ENCODE results near the gene NRXN3. TPM values are rescaled to one million over a fixed set of nuclear protein-coding genes. Genes with fewer than 3 reads are reported as not detected.

The NRXN3 gene
- total and polyA plus RNA-seq, 2 of the 13 experiments (the other 11 are each of a cell fraction or from before 2014, with no cell fraction given), result 0.03 TPM; not detected in 1

- no peaks in the 10 kb centered on the region for H3K9me3 ChIP-seq (ENCODE audit: low read length)
- FAIRE-seq, result no peak
- DNase-seq (ENCODE audit: low spot score), result no peak
- intact Hi-C loops (cut with micrococcal nuclease; ENCODE audit: unreplicated experiment) (no loop called here), in situ Hi-C loops (cut with HindIII; ENCODE audit: extremely low pct_ligation_motif_present, low pct_unique_long_range_greater_than_20kb) (loop anchor here (25.0 kb wide), 2 partner anchors 667 to 817 kb away; partner anchors contain the start of gene NRXN3)
- 19% methylated on average over 1 of the region's 1 CpG for WGBS (ENCODE audit: low lambda C conversion rate)
- H3K79me2 ChIP-seq (ENCODE audit: insufficient read depth, low read length), result no peaks in the 10 kb centered on the region
- no peaks in the 10 kb centered on the region for H3K27me3 ChIP-seq (ENCODE audit: control insufficient read depth in 1 of 2, insufficient read depth in 2 of 2, low read length in 2 of 2)
- no peak overlapping the region for H3K27ac ChIP-seq (ENCODE audit: extremely low read length, insufficient read depth, low read length)
- CTCF ChIA-PET (ENCODE audit: low intra/inter-chr PET ratio, low total read pairs), result no interaction called here
- ATAC-seq, result no peak
- no peaks in the 10 kb centered on the region for H3K36me3 ChIP-seq (replicated peaks in 1 of 2; ENCODE audit: control insufficient read depth in 1 of 2, insufficient read depth in 2 of 2, low read length in 2 of 2)
- POLR2A ChIA-PET, result no interaction called here
- no peaks in the 10 kb centered on the region for H3K4me1 ChIP-seq (ENCODE audit: insufficient read depth, low read length)
- TF ChIP-seq ZNF576 (CRISPR knock-in tag; IDR thresholded peaks at IDR 0.05), result no peak
- TF ChIP-seq CBX2 (IDR thresholded peaks at IDR 0.05; ENCODE audit: low read depth, low read length), result no peak
- TF ChIP-seq CBX2 (CRISPR knock-in tag; IDR thresholded peaks at IDR 0.05; ENCODE audit: low read depth), result no peak
- no peak for TF ChIP-seq RAD51 (IDR thresholded peaks at IDR 0.05; ENCODE audit: borderline replicate concordance)
- TF ChIP-seq KLF11 (CRISPR knock-in tag; IDR thresholded peaks at IDR 0.05), result no peak
- TF ChIP-seq CREB1 (IDR thresholded peaks at IDR 0.05), result no peak
- TF ChIP-seq CREB1 (CRISPR knock-in tag; IDR thresholded peaks at IDR 0.05), result no peak
- no peak for TF ChIP-seq ZBTB4 (CRISPR knock-in tag; IDR thresholded peaks at IDR 0.05; ENCODE audit: borderline replicate concordance)
- no peak for TF ChIP-seq ATF7-NPFF (CRISPR knock-in tag; IDR thresholded peaks at IDR 0.05; ENCODE audit: low read depth)
- BruUV-seq (replicated peaks), result no TSS peak
- H3K4me2 ChIP-seq (ENCODE audit: low read depth, low read length), result no peak overlapping the region
- no peak overlapping the region for H3K4me3 ChIP-seq (replicated peaks in 1 of 3; ENCODE audit: insufficient read depth in 1 of 3, low read depth in 2 of 3, low read length in 3 of 3)
- H4K20me1 ChIP-seq (ENCODE audit: insufficient read depth, low read length), result no peaks in the 10 kb centered on the region
- H3K9ac ChIP-seq (ENCODE audit: insufficient read depth, low read depth, low read length), result no peak overlapping the region
- no peak overlapping the region for H2AFZ ChIP-seq (ENCODE audit: low read length)
Measured at GRCh38 chr14:78829274-78829673, 659.1 kb downstream of the NRXN3 start.

Measured in HepG2 (cell line).